Middle frontal gyrus (tissue), 1 donor: ENCODE results near the gene F8.
"Not testable (repeated sequence)": the region's sequence is repeated elsewhere in the genome, so short reads cannot be mapped to it uniquely, and the experiment has no call there.

ENCODE experiments used
- DNase-seq: peaks from one replicate; pipeline ENCODE4 v3.0.0-alpha.2; 2015; ENCODE audit warnings: low spot score; ENCODE audit errors: extremely low spot score

Gene F8

DNA sequence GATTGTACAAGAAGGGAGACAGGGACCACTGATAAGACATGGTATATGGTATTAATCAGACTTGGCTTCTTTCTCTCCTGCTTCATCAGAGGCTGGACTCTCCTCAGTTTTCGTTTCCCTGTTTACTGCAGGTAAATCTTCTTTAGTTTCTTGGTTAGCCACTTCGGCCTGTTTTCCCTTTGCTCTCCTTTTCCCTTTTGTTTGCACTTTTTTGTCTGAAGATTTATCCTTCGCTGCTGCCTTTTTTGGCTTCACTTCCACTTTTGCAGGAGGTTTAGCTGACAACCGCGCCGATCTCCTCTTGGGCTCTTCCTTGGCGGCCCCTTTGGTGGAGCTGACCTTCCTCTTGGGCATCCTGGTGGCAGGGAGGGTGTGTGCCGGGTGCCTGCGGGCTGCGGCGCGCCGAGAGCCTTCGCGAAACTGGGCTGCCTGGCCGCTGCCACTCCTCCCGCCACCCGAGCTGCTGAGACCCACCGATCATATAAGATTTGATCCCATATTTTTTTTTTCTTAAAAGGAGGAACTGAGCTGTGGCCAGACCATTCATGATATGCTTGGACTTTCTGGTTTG, 205.4 kb downstream of the F8 start:
- not testable (repeated sequence) for DNase-seq

DNA sequence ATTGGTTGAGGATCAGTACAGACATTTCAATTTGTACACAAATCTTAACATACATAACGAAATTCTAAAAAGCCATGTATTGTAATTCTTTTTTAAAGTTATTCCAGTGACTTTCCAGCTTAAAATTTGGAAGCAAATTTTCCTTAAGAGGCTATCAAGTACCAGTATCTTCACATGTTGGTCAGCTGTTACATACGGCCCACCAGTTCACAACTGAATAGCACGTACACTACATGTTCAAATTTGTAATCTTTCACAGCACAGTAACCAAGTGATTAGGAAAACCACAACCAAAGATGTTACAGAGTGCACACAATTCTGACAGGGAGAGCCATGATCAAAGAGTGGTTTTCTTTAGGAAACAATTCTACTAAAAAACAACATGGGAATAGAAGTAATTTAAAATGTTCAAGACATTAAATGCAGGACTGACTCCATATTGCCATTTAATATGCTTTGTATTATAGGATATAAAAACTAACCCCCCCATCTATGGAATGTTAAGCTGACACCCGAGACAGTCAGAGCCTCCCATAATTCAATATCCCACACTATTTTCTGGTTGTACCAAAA, 206.1 kb downstream of the F8 start:
- not testable (repeated sequence) for DNase-seq

DNA sequence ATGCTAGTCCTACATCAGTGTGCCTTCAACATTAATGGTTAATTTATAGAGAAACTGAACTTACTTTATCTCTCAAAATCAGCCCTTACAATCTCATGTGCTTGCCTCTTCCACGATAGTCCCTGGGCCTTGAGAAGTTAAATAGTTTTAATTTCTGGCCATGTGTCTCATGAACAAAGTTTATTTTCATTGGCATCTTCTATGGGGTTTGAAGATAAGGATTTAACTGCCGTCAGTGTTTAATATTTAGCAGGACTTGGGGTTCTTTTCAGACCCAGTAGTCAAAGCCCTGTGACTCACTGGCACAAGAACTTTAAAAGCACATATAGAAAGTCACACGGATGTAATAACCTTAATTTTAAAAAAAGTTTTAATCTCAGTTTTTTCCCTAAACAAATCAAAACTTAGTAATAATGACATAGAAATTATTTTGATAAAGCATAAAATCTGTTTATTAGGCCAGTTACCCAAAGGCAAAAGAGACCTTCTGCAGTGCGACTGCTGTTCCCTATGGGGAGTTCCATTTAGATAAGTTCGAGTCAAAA, 207.2 kb downstream of the F8 start:
- no peak for DNase-seq

DNA sequence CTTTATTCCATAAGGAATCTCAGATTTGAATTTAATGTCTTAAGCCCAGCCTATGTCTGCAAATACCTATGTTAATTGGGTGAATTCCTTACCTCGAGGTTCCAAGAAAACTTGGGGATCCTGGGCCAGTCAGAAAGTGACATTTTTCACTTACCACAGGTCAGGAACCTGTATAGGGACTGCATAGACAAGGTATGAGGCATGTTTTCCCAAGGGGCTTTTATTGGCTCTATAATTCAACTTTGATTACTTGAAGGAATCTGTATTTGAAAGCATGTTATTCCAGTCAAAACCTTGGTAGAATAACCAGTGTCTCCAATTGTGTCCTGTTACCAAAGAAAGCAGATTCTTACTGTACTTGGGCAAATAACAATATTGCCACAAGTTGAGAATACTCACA, 208.7 kb downstream of the F8 start:
- no peak for DNase-seq

DNA sequence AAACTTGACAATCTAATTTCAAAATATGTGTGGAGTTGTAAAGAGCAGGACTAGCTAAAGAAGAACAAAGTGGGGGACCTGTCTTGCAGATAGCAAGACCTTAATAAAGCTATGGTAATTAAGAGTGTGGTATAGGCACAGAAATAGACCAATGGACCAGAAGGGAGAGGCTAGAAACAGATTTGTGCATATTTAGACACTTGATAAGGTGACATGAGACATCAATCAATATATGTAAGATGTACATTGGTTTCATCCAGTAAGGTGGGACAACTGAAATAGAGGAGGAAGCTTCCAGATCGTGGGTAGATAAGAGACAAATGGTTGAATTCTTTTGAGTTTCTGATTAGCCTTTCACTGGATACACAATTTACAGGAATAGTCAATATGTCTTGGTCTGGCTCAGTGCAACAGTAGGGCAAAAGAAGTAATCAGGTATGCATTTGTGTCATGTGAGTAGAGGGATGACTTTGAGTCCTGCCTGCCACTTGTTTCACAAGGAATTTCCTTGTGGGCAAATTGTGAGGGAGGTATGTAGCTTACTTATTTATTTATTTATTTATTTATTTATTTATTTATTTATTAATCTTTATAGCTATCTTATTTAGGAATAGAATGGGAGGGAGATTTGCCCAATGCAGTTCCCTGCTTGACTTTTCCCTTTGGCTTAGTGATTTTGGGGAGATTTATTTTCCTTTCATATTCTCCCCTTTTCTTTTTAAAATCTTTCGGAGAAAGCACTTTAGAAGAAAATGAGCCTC, 210.0 kb downstream of the F8 start:
- no peak for DNase-seq

DNA sequence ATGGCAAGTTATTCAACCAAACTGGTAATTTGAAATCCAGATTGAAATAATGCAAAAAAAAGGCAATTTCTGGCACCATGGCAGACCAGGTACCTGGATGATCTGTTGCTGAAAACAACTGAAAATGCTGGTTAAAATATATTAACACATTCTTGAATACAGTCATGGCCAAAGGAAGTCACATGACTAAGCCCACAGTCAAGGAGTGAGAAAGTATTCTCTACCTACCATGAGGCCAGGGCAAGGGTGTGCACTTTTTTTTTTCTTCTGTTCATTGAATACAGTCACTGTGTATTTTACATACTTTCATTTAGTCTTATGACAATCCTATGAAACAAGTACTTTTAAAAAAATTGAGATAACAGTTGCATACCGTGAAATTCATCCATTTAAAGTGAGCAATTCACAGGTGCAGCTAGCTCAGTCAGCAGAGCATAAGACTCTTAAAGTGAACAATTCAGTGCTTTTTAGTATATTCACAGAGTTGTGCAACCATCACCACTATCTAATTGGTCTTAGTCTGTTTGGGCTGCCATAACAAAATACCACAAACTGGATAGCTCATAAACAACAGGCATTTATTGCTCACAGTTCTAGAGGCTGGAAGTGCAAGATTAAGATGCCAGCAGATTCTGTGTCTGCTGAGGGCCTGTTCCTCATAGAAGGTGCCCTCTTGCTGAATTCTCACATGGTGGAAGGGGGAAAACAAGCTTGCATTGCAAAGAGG, 212.4 kb downstream of the F8 start:
- DNase-seq = no peak

DNA sequence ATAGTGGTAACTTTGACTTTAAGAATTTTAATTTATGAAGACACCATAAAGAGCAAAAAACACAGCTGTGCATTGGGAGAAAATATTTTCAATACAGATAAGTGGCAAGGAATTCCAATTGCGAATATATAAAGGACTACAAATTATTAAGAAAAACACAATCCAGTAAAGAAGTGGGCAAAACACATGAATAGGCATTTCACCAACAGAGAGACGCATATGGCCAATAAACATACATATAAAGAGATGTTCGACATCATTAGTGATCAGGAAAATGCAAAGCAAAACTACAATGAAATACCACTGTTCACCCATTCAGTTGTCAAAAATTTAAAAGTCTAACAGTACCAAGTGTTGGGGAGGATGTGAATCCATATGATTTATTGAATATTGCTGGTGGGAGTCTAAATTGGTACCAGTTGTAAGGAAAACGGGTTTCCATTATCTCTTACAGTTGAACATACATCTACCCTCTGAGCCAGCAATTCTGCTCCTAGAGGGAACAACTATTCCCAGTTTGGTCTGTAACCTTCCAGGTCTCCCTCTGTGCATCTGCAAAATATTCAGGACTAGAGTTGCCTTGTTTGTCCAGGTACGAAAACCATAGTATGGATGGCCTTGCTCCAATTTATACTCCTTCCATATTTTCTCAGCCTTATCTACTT, 215.6 kb downstream of the F8 start:
- no peak for DNase-seq

DNA sequence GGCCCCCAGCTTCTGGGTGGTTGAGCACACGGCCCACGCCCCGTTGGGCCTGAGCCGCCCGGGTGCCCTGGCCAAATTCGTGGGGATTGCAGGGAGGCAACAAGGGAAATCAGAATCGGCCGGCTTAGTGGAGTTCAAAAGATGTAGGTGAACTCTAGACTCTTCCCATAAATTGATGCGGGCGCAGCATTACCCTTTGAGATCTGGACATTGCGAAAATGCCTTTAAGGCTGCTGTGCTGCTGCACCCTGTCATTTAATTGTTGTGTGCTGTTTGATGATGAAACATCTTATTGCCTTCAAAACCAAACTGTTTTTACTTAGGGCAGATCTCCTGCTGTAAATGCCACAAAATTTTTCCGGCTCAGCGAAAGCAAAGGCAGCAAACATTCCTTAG, 216.8 kb downstream of the F8 start:
- DNase-seq = no peak

DNA sequence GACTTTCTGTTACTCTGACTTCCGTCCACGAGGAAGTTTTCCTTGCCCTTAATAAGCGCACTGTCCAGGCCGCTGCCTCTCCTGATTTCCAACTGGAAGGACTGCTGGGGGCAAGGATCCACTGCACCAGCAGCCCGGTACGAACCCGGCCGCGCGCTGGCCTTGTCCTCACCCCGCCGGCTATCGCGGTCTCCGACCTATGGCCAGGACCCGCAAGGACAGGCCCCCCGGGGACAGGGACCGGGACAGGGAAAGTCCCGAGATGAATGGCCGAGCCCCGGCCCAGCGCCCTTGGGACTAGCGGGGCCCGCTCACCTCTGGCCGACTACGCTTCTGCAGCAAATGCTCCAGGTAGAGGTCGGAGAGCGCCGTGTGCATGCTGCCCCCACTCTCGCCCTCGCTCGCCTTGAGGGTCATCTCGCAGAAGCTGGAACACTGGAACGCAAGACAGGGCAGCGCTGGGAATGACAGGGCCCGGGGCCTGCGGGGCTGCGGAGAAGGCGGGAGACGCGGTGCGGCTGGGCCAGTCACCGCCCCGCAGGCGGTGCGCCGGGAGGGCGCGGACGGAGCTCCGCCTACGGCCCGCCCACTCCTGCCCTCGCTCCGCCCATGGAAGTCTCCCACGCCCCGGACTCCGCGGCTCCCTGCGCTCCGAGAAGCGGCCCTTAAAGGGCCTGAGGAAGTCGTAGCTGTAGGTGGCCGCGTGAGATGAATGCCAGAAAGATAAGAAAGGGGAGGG, 217.4 kb downstream of the F8 start, which contains the start of gene MPP1:
TSS of gene MPP1 (minus strand) at position 529 of the 739 bp plus-strand sequence. CDS start at position 417, 112 bp downstream.
- peak; percentile 61 for DNase-seq

DNA sequence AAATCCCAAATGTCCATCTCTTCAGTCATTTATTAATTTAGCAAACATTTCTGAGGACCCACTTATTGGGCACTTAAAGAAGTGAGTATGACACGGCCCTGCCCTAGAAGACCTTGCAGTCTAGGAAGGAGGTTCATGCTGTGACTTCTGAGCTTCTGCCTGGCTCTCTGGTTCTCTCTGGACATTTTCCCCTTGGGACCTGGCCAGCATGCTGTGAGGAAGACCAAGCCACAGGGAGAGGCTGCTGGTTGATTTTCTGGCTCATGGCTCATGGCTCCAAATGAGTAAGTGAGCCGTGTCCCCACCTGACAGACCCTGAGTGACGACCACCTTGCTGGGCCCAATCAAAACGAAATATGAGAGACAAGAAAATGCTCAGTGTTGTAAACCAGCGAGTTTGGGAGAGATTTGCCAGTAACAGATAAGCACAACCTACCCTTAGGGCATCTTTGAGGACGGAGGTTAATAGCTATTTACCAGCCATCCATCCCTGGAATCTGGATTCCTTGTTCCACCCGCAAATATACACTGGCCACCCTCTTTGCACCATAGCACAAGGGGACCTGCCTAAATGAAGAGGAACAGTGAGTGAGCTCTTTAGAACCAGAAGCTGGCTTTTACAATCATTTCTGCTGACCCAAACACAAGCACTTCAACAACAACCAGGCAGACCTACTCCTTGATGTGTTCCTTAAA, 218.1 kb downstream of the F8 start:
- no peak for DNase-seq

DNA sequence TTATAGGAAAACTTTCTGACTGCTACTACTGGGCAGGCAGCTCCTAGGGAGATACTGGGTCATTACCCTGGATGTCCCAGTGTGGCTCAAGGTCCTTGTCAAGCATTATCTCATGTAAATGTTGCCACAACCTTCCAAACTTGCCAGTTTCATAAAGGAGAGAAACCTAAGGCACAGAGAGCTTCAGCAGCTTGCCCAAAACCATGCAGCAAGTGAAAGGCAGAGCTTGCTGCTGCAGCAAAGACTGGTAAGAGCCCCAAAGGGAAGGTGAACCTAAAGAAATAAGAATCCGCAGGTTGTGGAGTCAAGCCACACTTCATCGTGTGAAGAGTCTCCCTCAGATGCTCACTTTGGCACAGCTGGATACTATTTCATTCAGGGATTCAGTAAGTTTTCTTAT, 219.6 kb downstream of the F8 start:
- no peak for DNase-seq

DNA sequence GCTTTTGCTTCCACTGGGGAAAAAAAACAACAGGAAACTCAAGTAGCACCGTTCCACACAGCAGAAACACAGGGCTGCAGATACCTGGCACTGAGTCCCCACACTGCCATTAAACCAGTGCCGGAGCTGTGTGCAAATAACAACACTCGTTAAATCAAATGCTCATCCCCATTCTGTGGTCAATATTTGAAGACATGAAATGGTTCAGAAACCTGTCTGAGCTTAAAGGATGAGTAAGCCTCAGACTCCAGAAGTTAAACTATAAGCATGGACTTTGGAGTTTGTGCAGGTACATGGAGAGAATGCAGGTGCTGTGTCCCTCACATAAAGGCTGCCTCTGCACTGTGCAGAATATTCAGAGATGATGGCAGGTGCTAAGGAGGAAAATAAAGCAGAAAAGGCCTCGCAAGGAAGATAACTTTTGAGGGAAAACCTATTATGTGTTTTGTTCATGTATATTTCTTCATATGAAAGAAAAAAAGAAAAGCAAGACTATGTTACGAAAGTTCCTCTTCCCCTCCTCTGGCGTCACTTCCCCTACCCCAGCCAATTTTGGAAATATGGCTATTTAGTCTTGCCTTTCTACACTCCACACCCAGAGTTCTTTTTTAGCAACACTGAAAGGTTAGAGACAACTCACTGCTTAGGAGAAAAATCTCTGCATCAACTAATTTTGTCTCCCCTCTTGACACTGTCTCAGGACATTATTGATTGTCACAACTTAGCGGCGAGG, 221.9 kb downstream of the F8 start:
- no peak for DNase-seq

DNA sequence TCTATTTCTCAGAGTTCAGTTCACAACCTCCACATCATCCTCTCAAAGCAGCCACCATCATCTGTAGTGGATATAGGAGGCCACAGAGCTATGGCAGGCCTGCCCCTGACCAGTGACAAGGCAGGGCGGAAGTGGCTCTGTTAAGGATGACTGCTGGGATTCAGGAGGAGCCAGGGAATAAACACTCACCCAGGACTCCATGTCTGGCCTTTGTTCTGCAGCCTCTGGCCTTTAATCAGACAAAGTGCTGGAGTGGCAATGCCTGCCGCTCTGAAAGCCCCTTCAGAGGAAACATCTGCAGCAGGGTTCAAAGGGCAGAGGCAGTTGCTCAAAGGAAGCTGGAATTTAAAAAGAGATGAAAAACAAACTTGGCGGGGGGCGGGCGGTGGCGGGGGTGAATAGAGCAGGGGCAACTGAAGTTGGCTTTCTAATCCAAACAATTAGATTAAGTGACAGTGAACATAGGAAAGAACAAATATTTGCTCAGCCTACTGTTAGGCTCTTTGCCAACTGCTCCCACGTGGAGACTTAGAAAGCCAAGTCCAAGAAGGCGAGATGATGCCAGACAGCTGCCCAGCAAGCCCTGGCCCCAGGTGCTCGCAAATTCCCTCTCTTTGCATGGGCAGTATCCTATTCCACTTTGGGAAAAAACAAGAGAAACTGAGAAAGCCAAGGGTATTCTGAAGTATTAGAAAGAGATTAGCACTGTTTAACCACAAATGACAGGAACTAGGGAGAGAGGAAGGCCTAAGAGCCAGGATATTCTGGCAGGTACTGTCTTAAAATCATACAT, 222.8 kb downstream of the F8 start:
- DNase-seq = no peak

DNA sequence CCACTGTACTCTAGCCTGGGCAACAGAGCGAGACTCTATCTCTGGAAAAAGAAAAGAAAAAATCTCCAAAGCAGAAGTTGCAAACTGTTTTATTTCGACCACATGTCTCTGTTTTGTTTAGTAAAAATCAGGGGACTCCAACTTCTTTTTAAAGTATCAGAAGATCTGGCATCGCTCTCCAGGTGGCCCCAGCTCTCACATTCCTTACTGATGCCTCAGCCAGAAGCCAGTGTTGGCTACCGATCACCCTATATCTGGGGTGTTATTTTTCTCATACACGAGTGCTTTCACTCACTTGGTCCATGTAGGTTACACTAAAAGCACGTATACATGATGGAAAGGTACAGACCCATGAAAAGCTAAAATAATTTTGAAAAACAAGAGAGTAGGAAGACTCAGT, 225.5 kb downstream of the F8 start:
- DNase-seq = no peak

DNA sequence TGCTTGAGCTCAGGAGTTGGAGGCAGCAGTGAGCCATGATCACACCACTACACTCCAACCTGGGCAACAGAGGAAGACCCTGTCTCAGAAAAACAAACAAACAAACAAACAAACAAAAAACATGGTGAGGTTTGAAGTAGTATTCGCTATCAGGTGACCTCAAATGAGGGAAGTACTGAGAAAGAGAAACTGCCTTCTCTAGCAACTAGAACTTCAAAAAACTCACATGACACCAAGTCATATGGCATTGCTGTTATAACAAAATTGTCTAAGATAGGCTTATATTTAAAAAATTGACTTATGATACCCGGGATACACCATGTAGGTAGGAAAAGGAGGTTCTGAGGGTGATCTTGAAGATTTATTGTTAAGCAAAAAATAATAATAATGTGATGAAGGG, 227.5 kb downstream of the F8 start:
- DNase-seq = no peak

DNA sequence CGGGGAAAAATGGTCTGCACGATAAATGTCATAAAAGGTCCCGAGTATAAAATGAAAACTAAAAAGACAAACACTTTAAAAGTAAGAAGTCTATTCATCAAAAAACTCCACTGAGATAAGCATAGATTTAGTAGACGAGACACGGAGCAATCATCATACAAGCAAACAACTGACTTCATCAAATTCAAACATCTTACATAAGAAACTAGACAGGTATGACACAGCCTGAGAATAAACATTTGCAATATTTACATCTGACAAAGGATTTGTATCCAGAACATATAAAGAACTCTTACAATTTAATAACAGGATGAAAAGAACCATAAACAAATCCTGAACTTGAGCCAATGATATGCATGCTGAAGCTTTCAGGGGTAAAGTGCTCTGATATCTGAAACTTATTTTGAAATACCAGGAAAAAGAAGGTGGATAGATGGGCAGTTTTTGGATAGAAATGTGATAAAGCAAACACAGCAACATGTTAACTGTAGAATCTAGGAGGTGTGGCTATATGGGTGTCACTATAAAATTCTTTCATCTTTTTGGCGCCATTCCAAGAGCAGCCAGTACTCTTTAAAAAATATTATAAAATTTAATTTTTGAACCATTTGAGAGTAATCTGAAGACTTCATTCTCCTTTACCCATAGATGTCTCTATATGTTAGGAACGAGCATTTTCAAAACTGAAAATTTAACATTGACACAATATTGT, 229.3 kb downstream of the F8 start:
- DNase-seq = no peak

DNA sequence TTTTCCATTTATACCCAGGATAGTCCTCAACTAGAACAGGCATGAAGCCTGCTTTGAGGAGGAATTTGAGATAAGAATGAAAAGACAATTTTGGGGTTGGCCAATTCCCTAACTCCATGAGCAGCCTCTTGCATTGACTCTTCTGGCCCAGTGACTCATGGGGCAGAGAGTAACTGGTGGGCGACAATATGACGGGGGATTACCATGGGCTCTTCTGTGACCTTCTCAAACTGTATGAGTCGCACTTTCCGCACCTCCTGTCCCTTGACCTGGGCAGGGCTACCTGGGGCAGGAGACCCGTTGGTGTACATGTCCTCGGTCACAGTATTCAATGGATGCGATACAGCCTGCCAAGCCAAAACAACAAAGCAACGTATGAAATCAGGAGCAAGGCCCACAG, 230.6 kb downstream of the F8 start:
- no peak for DNase-seq

DNA sequence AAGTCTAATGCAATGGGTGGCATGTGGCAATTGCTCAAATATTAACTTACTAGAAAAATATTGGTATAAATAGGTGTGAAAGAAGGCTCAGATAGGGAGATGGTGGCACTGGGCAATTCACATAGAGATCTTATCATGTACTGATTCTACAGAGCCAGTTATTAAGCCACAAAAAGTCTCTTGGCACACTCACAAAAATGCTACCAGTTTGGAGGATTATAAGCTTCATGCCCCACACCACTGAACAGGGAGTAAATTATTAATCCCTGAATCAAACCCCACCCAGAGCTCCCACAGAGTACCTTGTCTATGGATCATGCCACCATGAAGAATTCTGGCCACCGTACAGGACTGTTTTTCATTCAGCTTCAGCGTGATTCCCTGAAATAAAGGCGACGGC, 231.1 kb downstream of the F8 start:
- no peak for DNase-seq
